Activated CD8-positive, alpha-beta memory T cell treated with anti-CD3 and anti-CD28 coated beads for 48 hours (primary cell): Measurements from ENCODE around the gene GRIN3B.
"Not testable (repeated sequence)": the region's sequence is repeated elsewhere in the genome, so short reads cannot be mapped to it uniquely, and the experiment has no call there.

Experiments used
- DNase-seq, 3 experiments: peaks; one replicate each; pipeline ENCODE4 v3.0.0-alpha.2; 2020; ENCODE audit warnings: low read depth in 2 of 3, low spot score in 2 of 3

The GRIN3B gene

GRCh38 chr19:1000095-1000494, at the start of gene GRIN3B:
Gene GRIN3B, plus strand, starts transcription at chr19:1000419. Its CDS starts 19 bp downstream, at chr19:1000438.
- peak in 2 of 3 experiments; percentile 44 to 50 for DNase-seq

GRCh38 chr19:952049-952679, 48.1 kb upstream of the GRIN3B start:
- DNase-seq: no peak

GRCh38 chr19:952680-953444, 47.4 kb upstream of the GRIN3B start:
- no peak for DNase-seq

GRCh38 chr19:953445-954271, 46.6 kb upstream of the GRIN3B start:
- no peak for DNase-seq

- DNase-seq: no peak
These were observed 45.9 kb upstream of the GRIN3B start for GRCh38 chr19:954272-954671.

GRCh38 chr19:954672-955494, 45.3 kb upstream of the GRIN3B start:
- DNase-seq: no peak

- no peak for DNase-seq
These were observed 44.1 kb upstream of the GRIN3B start for GRCh38 chr19:955803-956765.

GRCh38 chr19:956766-957440, 43.3 kb upstream of the GRIN3B start:
- no peak for DNase-seq

GRCh38 chr19:957578-957977, 42.6 kb upstream of the GRIN3B start:
- DNase-seq: not testable (repeated sequence)

GRCh38 chr19:958967-959855, 41.0 kb upstream of the GRIN3B start:
- no peak for DNase-seq

GRCh38 chr19:960020-960419, 40.2 kb upstream of the GRIN3B start:
- no peak for DNase-seq

- DNase-seq: no peak
These were observed 39.6 kb upstream of the GRIN3B start for GRCh38 chr19:960601-960938.

- no peak for DNase-seq
These were observed 38.2 kb upstream of the GRIN3B start for GRCh38 chr19:961866-962620.

- DNase-seq: no peak
These were observed 37.4 kb upstream of the GRIN3B start for GRCh38 chr19:962683-963400.

GRCh38 chr19:963486-963951, 36.7 kb upstream of the GRIN3B start:
- no peak for DNase-seq

GRCh38 chr19:964116-964520, 36.1 kb upstream of the GRIN3B start:
- DNase-seq: no peak
